AG09309 (cell line): ENCODE results near the gene ODAM.
"Not testable (repeated sequence)": the region's sequence is repeated elsewhere in the genome, so short reads cannot be mapped to it uniquely, and the experiment has no call there.

Experiments used
- DNase-seq: peaks from one replicate; pipeline ENCODE4 v3.0.0-alpha.2; 2010; ENCODE audit warnings: low read depth
- H3K4me3 ChIP-seq: 2 replicates; pipeline ENCODE4 v1.5.1; 2011; ENCODE audit warnings: mild to moderate bottlenecking, low read depth, low read length, moderate library complexity; ENCODE audit not compliant: control insufficient read depth
- TF ChIP-seq, protein P1 (sequence below): IDR thresholded peaks from 2 replicates; pipeline ENCODE4 v1.5.1; 2011; ENCODE audit warnings: mild to moderate bottlenecking, low read depth, low read length, inconsistent platforms; ENCODE audit not compliant: insufficient read depth, control insufficient read depth; ENCODE audit errors: missing control alignments

Gene ODAM

DNA sequence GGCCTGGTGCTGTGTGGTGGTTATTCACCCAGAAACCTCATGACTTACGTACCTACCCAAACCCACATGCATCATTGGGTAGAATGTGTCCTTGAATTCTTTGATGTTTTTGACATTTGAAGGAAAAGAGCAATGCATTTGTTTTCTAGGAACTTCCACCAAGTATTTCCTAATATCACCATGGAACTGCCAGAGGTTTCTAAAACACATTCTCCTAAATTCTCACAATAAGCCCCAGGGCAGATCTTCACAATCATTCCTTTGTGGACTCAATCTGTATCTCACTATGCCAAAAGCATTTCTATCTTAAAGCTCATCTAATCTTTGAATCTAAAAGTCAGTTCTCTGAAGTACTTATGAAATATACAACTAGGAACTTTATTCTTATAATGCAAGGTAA, 8.3 kb upstream of the ODAM start:
- no peak overlapping the region for H3K4me3 ChIP-seq
- TF ChIP-seq, protein P1, sequence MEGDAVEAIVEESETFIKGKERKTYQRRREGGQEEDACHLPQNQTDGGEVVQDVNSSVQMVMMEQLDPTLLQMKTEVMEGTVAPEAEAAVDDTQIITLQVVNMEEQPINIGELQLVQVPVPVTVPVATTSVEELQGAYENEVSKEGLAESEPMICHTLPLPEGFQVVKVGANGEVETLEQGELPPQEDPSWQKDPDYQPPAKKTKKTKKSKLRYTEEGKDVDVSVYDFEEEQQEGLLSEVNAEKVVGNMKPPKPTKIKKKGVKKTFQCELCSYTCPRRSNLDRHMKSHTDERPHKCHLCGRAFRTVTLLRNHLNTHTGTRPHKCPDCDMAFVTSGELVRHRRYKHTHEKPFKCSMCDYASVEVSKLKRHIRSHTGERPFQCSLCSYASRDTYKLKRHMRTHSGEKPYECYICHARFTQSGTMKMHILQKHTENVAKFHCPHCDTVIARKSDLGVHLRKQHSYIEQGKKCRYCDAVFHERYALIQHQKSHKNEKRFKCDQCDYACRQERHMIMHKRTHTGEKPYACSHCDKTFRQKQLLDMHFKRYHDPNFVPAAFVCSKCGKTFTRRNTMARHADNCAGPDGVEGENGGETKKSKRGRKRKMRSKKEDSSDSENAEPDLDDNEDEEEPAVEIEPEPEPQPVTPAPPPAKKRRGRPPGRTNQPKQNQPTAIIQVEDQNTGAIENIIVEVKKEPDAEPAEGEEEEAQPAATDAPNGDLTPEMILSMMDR = no peak
- no peak for DNase-seq

DNA sequence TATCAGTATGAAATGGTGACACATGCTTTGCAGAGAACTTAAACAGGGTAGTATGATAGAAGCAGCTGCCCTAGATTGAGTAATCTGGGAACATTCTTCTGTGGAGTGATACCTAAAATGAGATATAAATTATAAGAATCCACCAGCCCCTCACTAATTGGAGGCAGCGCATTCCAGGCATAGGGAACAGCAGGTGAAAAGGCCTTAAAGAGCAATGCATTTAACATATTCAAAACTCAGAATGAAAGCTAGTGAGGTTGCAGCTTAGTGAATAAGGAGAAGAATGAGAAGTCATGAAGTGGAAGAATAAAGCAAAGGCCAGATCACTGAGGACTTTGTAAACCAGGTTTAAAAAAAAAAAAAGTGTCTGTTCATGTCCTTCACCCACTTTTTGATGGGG, 4.9 kb upstream of the ODAM start:
- TF ChIP-seq, protein P1 = no peak
- DNase-seq = no peak

DNA sequence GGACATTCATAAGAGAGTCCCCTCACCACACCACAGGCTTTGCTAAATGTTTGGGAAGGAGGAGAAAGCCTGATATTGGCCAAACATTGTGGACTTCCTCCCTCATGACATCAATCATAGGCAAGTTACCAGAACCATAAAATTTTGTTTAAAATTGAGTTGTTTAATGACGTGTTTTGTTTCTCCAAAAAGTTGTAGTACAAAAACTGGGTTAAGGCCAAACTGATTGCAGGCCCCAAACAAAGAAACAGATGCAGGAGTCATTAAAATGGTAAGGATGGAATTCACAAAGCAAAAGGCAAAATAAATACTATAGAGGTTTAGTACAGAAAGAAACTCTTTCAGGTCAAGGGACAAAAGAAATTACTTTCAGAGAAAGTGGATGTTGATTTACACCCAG, 3.9 kb upstream of the ODAM start:
- H3K4me3 ChIP-seq = no peak overlapping the region
- TF ChIP-seq, protein P1 = no peak
- no peak for DNase-seq

More for the DNA sequence above, 4.9 kb upstream of the ODAM start:
- H3K4me3 ChIP-seq = no peak overlapping the region

DNA sequence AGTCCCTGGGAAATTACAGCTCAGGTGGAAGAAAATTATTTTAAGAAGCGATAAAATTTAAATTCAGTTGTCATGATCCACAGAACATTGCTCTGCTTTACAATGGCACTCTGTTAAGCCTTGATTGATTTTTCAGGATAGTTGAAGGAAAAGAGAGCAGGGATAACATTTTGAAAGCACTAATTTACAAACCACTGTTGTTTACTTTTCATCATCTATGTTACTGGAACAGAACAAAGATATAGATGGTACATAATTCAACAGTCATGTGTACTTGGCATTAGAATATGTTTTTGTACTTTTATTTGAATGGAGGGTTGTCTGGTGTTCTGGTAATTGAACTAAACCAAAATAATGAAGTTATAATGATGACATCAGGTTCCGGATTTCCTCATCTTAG, 2.6 kb upstream of the ODAM start:
- TF ChIP-seq, protein P1 = no peak
- H3K4me3 ChIP-seq = no peak overlapping the region
- no peak for DNase-seq

DNA sequence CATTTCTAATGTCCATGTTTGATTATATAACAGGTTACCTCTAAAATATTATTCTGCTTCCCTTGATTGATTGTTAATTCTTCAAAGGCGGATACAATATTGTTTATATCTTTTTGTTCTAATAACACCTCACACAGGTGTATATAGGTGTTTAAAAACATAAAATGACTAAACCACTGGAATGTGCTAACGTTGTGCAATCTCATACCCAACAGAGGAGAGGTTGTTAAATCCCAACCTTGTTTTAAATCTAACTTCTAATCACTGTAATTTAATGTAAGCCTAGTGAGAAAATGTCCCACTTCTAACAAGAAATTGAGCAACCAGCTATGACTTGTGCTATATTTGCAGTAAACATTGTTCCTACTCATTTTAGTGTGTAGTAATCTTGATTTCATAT, 1.3 kb downstream of the ODAM start:
- no peak overlapping the region for H3K4me3 ChIP-seq
- TF ChIP-seq, protein P1 = no peak
- DNase-seq = no peak

DNA sequence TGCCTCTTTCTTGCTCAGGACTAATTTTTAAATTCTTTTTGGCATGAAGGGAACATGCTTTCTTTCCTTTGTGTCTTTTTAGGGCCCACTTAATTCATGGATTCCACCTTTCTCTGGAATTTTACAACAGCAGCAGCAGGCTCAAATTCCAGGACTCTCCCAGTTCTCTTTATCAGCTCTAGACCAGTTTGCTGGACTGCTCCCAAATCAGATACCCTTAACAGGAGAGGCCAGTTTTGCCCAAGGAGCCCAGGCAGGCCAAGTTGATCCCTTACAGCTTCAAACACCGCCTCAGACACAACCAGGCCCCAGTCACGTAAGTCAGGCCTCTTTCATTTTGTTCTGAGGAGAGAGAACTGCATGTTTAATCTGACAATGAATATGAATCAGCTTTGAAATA, 2.3 kb downstream of the ODAM start:
- DNase-seq = no peak
- no peak overlapping the region for H3K4me3 ChIP-seq
- TF ChIP-seq, protein P1 = no peak

DNA sequence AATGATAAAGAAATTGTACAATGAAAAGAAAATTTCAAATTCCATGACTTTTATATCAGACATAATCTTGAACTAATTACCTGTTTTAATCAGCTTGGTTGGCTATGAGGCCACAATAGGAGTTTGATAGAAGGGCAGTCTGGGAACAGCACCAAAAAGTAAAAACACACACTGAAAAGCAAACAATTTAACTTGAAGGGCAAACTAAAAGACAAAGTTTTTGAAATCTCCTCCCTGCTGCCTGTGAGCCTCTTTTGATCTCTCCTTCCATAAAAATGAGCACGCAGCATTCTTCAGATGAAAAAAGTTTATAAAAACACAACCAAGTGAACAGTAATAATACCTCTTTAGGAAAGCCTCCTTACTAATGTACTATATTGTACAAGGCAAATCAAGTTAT, 8.1 kb downstream of the ODAM start:
- no peak for DNase-seq
- TF ChIP-seq, protein P1 = no peak
- H3K4me3 ChIP-seq = no peak overlapping the region

DNA sequence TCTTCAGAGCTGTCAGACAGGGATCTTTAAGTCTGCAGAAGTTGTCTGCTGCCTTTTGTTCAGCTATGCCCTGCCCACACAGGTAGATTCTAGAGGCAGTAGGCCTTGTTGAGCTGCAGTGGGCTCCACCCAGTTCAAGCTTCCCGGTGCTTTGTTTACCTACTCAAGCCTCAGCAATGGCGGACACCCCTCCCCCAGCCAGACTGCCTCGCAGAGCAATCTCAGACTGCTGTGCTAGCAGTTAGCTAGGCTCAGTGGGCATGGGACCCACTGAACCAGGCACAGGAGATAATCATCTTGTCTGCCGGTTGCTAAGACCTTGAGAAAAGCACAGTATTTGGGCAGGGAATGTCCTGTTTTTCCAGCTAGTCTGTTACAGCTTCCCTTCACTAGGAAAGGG, 17.2 kb downstream of the ODAM start:
- H3K4me3 ChIP-seq, DNase-seq: not testable (repeated sequence)

DNA sequence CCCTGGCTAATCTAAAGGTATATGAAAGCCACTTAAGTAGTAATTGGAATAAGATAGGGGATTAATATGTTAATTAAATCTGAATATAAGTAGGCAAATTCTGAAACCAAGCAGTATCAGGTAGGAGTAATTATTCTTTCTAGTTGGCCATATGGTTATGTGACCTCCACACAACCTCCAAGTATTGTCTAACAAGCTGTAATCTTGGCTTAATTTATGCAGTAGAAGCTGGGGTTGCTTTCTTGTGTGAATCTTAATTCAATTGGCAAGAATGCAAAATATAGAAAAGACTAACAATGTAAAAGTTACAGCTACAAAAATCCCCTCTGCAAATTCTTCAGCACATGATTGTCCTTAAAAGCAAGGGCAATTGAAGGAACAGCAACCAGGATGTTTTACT, 20.6 kb downstream of the ODAM start:
- DNase-seq, H3K4me3 ChIP-seq: not testable (repeated sequence)

DNA sequence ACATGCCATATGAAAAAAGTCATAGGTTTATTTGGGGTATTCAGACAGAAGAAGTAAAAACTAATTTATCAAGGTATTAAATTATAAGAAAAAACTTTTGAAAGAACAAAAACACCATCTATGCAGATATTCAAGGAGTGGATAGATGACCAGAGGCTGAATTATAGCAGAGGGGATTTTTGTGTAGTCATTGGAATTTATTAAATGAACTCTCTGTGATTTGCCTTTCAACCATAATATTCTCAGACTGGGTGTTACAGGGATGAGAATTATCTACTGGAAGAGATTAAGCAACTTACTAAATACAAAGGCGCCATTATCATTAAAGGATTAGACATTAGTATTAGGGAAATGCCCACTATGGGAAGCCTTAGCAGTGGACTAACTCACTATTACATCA, 21.0 kb downstream of the ODAM start:
- not testable (repeated sequence) for DNase-seq, H3K4me3 ChIP-seq
